Measurements from ENCODE around the gene SLC35B2. TPM values are rescaled to one million over a fixed set of nuclear protein-coding genes. Genes with fewer than 3 reads are reported as not detected.

SLC35B2 gene
- total RNA-seq, 1 donor from 2014 or later, result 71.8 TPM

DNA sequence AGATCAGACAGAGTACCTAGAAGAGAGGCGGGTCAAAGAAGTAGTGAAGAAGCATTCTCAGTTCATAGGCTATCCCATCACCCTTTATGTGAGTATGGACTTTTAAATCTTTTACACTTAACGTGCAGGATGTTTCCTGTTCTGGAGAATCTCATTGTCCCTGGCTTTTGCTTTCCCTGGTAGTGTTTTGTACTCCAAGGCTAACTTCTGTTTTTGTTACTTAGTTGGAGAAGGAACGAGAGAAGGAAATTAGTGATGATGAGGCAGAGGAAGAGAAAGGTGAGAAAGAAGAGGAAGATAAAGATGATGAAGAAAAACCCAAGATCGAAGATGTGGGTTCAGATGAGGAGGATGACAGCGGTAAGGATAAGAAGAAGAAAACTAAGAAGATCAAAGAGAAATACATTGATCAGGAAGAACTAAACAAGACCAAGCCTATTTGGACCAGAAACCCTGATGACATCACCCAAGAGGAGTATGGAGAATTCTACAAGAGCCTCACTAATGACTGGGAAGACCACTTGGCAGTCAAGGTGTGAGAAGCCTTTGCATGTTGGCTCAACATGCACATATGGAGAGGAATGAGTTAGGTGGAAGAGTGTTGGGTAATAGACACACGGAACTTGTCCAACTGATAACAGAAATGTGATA, 7.1 kb downstream of the SLC35B2 start:
- H3K4me3 Mint-ChIP-seq (ENCODE audit: unreplicated experiment), result peak overlapping the region; percentile 56
- H3K9me3 Mint-ChIP-seq (ENCODE audit: unreplicated experiment), result peaks cover 22% of the 10 kb centered on the region
- peaks cover 21% of the 10 kb centered on the region for H3K27me3 Mint-ChIP-seq (ENCODE audit: unreplicated experiment)
- peaks cover 16% of the 10 kb centered on the region for H3K36me3 Mint-ChIP-seq (ENCODE audit: unreplicated experiment)
- H3K4me1 Mint-ChIP-seq (ENCODE audit: low read depth, unreplicated experiment), result peaks cover 34% of the 10 kb centered on the region
- peak overlapping the region; percentile 14 for H3K27ac Mint-ChIP-seq (ENCODE audit: unreplicated experiment)
- no peak for DNase-seq
- TF ChIP-seq, protein P1, sequence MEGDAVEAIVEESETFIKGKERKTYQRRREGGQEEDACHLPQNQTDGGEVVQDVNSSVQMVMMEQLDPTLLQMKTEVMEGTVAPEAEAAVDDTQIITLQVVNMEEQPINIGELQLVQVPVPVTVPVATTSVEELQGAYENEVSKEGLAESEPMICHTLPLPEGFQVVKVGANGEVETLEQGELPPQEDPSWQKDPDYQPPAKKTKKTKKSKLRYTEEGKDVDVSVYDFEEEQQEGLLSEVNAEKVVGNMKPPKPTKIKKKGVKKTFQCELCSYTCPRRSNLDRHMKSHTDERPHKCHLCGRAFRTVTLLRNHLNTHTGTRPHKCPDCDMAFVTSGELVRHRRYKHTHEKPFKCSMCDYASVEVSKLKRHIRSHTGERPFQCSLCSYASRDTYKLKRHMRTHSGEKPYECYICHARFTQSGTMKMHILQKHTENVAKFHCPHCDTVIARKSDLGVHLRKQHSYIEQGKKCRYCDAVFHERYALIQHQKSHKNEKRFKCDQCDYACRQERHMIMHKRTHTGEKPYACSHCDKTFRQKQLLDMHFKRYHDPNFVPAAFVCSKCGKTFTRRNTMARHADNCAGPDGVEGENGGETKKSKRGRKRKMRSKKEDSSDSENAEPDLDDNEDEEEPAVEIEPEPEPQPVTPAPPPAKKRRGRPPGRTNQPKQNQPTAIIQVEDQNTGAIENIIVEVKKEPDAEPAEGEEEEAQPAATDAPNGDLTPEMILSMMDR (IDR thresholded peaks at IDR 0.05; ENCODE audit: partially characterized antibody, unreplicated experiment), result no peak

- Mint-ChIP-seq H3K4me3 (ENCODE audit: unreplicated experiment) (peak overlapping the region; percentile 98), H3K36me3 (ENCODE audit: unreplicated experiment) (peaks cover 16% of the 10 kb centered on the region), H3K27me3 (ENCODE audit: unreplicated experiment) (peaks cover 23% of the 10 kb centered on the region), H3K4me1 (ENCODE audit: low read depth, unreplicated experiment) (peaks cover 28% of the 10 kb centered on the region), H3K27ac (ENCODE audit: unreplicated experiment) (peak overlapping the region; percentile 49), H3K9me3 (ENCODE audit: unreplicated experiment) (peaks cover 25% of the 10 kb centered on the region)
- DNase-seq, result no peak
- TF ChIP-seq, protein P1 (IDR thresholded peaks at IDR 0.05; ENCODE audit: partially characterized antibody, unreplicated experiment), result no peak
Observed at GRCh38 chr6:44249082-44249748, 8.1 kb downstream of the SLC35B2 start.

DNA sequence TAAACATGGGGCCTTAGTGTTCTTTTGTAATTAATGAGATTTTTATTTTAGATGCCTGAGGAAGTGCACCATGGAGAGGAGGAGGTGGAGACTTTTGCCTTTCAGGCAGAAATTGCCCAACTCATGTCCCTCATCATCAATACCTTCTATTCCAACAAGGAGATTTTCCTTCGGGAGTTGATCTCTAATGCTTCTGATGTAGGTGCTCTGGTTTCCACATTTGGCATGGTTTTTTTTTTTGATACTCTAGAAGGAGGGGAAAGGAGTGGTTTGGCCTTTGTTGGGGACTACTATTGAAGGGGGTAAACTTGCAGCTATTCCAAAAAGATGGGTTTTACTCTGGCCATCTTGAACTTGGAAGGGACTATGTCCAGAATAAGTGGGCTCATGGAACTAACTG, 8.7 kb downstream of the SLC35B2 start:
- TF ChIP-seq, protein P1 (IDR thresholded peaks at IDR 0.05; ENCODE audit: partially characterized antibody, unreplicated experiment), result no peak
- peaks cover 16% of the 10 kb centered on the region for H3K36me3 Mint-ChIP-seq (ENCODE audit: unreplicated experiment)
- H3K9me3 Mint-ChIP-seq (ENCODE audit: unreplicated experiment), result peaks cover 26% of the 10 kb centered on the region
- H3K4me3 Mint-ChIP-seq (ENCODE audit: unreplicated experiment), result peak overlapping the region; percentile 98
- peaks cover 28% of the 10 kb centered on the region for H3K4me1 Mint-ChIP-seq (ENCODE audit: low read depth, unreplicated experiment)
- DNase-seq, result no peak
- H3K27me3 Mint-ChIP-seq (ENCODE audit: unreplicated experiment), result peaks cover 25% of the 10 kb centered on the region
- H3K27ac Mint-ChIP-seq (ENCODE audit: unreplicated experiment), result peak overlapping the region; percentile 99

DNA sequence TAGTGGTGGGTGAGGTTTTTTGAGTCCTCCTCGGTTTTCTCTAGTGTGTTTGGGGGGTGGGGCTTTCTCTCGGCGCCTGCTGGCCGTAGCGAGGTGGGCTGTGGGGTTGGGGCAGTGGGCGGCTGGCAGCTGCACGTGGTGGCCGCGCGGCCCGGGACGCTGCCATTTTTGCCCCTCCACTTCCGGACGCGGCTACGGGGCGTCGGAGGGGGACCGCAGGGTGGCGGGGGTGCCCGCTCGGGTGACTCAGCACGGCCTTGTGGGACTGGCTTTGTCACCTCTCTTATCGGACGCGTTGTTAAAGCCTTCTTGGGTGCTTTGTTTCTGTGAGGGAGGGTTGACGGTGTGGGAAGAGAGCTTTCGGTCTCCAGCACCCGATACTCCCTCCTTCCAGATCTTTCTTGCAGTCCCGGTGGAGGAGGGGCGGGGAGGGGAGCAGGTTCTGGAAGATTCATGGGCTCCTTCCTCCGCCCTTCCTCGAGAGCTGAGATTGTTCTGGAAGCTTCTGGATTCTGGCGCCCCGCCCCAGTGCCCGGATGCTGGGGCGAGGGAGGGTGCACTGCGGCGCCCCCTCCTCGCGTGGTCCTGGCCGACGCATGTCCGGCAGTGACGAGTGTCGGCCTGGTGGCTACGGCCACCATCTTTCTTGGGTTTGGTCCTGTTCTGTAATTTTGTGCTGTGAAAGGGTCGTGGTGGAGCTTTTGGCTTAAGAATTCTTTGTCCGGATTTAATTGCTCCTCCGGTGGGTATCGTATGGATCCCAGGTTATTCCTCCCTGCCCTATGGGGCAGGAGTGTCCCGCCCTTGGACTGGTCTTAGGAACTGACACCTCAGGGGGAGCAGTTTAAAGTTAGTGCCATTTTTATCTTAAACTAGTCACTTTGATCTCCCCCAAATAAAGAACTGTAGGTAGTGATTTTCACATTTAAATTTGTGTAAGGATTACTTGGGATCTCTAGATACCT, 9.7 kb downstream of the SLC35B2 start:
- peaks cover 25% of the 10 kb centered on the region for H3K27me3 Mint-ChIP-seq (ENCODE audit: unreplicated experiment)
- DNase-seq, result peak; percentile 82
- H3K4me3 Mint-ChIP-seq (ENCODE audit: unreplicated experiment), result peak overlapping the region; percentile 98
- H3K4me1 Mint-ChIP-seq (ENCODE audit: low read depth, unreplicated experiment), result peaks cover 28% of the 10 kb centered on the region
- H3K27ac Mint-ChIP-seq (ENCODE audit: unreplicated experiment), result peak overlapping the region; percentile 99
- peaks cover 26% of the 10 kb centered on the region for H3K9me3 Mint-ChIP-seq (ENCODE audit: unreplicated experiment)
- peaks cover 16% of the 10 kb centered on the region for H3K36me3 Mint-ChIP-seq (ENCODE audit: unreplicated experiment)
- TF ChIP-seq, protein P1 (IDR thresholded peaks at IDR 0.05; ENCODE audit: partially characterized antibody, unreplicated experiment), result no peak

All from glutamatergic neuron (in vitro differentiated cells).